OCI-LY3 (cell line): ENCODE measurements around the gene BACH2.

ENCODE experiments used
- H2AFZ ChIP-seq: fragments of 200-600, 300-600 bp; shearing (Covaris generic); 2 replicates; pipeline ENCODE4 v1.6.0; 2014; ENCODE audit warnings: antibody characterized with exemption, low read depth, low read length
- H3K27ac ChIP-seq: fragments of 200-600, 300-600 bp; sonication (generic); 2 replicates; pipeline ENCODE4 v1.5.1; 2014; ENCODE audit warnings: mild to moderate bottlenecking, low read length, moderate library complexity, mixed read lengths
- H3K27me3 ChIP-seq: fragments of 200-600, 300-600 bp; sonication (generic); 2 replicates; pipeline ENCODE4 v1.6.1; 2014; ENCODE audit warnings: low read depth, low read length, mixed read lengths
- H3K36me3 ChIP-seq: fragments of 200-600, 300-600 bp; sonication (generic); replicated peaks from 2 replicates; pipeline ENCODE3; 2014; ENCODE audit warnings: low read depth, low read length, mixed read lengths
- H3K4me1 ChIP-seq: fragments of 300-600, 200-600 bp; sonication (generic); 2 replicates; pipeline ENCODE4 v1.6.1; 2014; ENCODE audit warnings: low read length, mixed read lengths
- H3K4me2 ChIP-seq: fragments of 200-600, 300-600 bp; sonication (generic); 2 replicates; pipeline ENCODE4 v1.6.1; 2014; ENCODE audit warnings: low read length, mixed read lengths
- H3K4me3 ChIP-seq: fragments of 300-600, 200-600 bp; sonication (generic); 2 replicates; pipeline ENCODE4 v1.5.1; 2014; ENCODE audit warnings: antibody characterized with exemption, mild to moderate bottlenecking, low read length, moderate library complexity
- H3K79me2 ChIP-seq: fragments of 300-600, 200-600 bp; shearing (Covaris generic); 2 replicates; pipeline ENCODE4 v1.6.1; 2014; ENCODE audit warnings: mild to moderate bottlenecking, low read length, mixed read lengths
- H3K9ac ChIP-seq: fragments of 300-600, 200-600 bp; shearing (Covaris generic); 2 replicates; pipeline ENCODE4 v1.6.0; 2014; ENCODE audit warnings: mild to moderate bottlenecking, low read length, moderate library complexity
- H3K9me3 ChIP-seq: fragments of 200-600, 300-600 bp; shearing (Covaris generic); 2 replicates; pipeline ENCODE4 v1.6.1; 2014; ENCODE audit warnings: low read length, mixed read lengths; ENCODE audit not compliant: insufficient read depth
- H4K20me1 ChIP-seq: fragments of 200-600, 300-600 bp; sonication (generic); 2 replicates; pipeline ENCODE4 v1.6.1; 2016; ENCODE audit warnings: low read length, mixed read lengths; ENCODE audit not compliant: insufficient read depth
- CTCF ChIP-seq: fragments of 200-600, 300-600 bp; sonication (generic); IDR thresholded peaks from 2 replicates; pipeline ENCODE4 v1.5.1; 2014; ENCODE audit warnings: antibody characterized with exemption, low read length, low read depth
- EZH2phosphoT487 ChIP-seq: fragments of 200-600 bp; shearing (Covaris generic); IDR thresholded peaks from 2 replicates; pipeline ENCODE4 v1.6.1; 2018; ENCODE audit warnings: antibody characterized with exemption, mixed run types, low read depth

BACH2 gene

GRCh38 chr6:90266905-90267621 is 29.6 kb downstream of the BACH2 start:
- no peaks in the 10 kb centered on the region for H3K36me3 ChIP-seq
- no peaks in the 10 kb centered on the region for H3K79me2 ChIP-seq

GRCh38 chr6:90264561-90264960 is 32.1 kb downstream of the BACH2 start:
- TF ChIP-seq CTCF (no peak), EZH2phosphoT487 (no peak)
- Histone ChIP-seq H3K9me3 (no peaks in the 10 kb centered on the region), H4K20me1 (no peaks in the 10 kb centered on the region), H3K4me3 (no peak overlapping the region), H3K9ac (no peak overlapping the region), H3K79me2 (no peaks in the 10 kb centered on the region), H3K27ac (no peak overlapping the region), H3K36me3 (no peaks in the 10 kb centered on the region), H3K4me2 (no peak overlapping the region), H3K4me1 (peaks cover 9% of the 10 kb centered on the region; the same call in 1 of the 2 replicates), H3K27me3 (peaks cover 17% of the 10 kb centered on the region; the same call in 1 of the 2 replicates), H2AFZ (no peak overlapping the region)

More at GRCh38 chr6:90266905-90267621, 29.6 kb downstream of the BACH2 start:
- no peak overlapping the region for H3K27ac ChIP-seq
- H2AFZ ChIP-seq: no peak overlapping the region
- no peak overlapping the region for H3K4me3 ChIP-seq
- peaks cover 9% of the 10 kb centered on the region; the same call in 1 of the 2 replicates for H3K4me1 ChIP-seq
- no peak overlapping the region for H3K9ac ChIP-seq
- H3K4me2 ChIP-seq: no peak overlapping the region
- no peaks in the 10 kb centered on the region for H3K9me3 ChIP-seq
- TF ChIP-seq EZH2phosphoT487 (no peak), CTCF (no peak)
- peaks cover 17% of the 10 kb centered on the region; the same call in 1 of the 2 replicates for H3K27me3 ChIP-seq
- no peaks in the 10 kb centered on the region for H4K20me1 ChIP-seq

- TF ChIP-seq CTCF: no peak
- no peak for TF ChIP-seq EZH2phosphoT487
- Histone ChIP-seq H3K9ac (no peak overlapping the region), H3K9me3 (no peaks in the 10 kb centered on the region), H3K4me3 (no peak overlapping the region), H3K79me2 (no peaks in the 10 kb centered on the region), H3K36me3 (no peaks in the 10 kb centered on the region), H3K27me3 (peaks cover 13% of the 10 kb centered on the region; the same call in 1 of the 2 replicates), H3K4me2 (no peak overlapping the region), H2AFZ (no peak overlapping the region), H3K27ac (no peak overlapping the region), H3K4me1 (peaks cover 4% of the 10 kb centered on the region; the same call in 1 of the 2 replicates), H4K20me1 (no peaks in the 10 kb centered on the region)
Measured at GRCh38 chr6:90263633-90264032, 33.0 kb downstream of the BACH2 start.

- no peaks in the 10 kb centered on the region for H3K36me3 ChIP-seq
Measured at GRCh38 chr6:90261801-90262200, 34.8 kb downstream of the BACH2 start.

More at GRCh38 chr6:90261801-90262200, 34.8 kb downstream of the BACH2 start:
- Histone ChIP-seq H3K4me1 (no peaks in the 10 kb centered on the region), H2AFZ (no peak overlapping the region), H3K4me3 (no peak overlapping the region), H4K20me1 (no peaks in the 10 kb centered on the region), H3K9me3 (no peaks in the 10 kb centered on the region), H3K27me3 (0 out of 2 replicates have a peak, but pooled peaks cover 5% of the 10 kb centered on the region), H3K79me2 (no peaks in the 10 kb centered on the region), H3K9ac (no peak overlapping the region), H3K27ac (no peak overlapping the region), H3K4me2 (no peak overlapping the region)
- TF ChIP-seq EZH2phosphoT487: no peak
- no peak for TF ChIP-seq CTCF
